Amygdala (tissue), 56 donors: ENCODE measurements around the gene RYR2.

Experiments used
- DNase-seq, 56 donors: peaks; one replicate each; lab custom pipeline; 2025; lab: John Stamatoyannopoulos, UW

RYR2 gene

GRCh38 chr1:237692255-237692654 is 650.3 kb downstream of the RYR2 start:
- no peak for DNase-seq

- no peak for DNase-seq
Observed at GRCh38 chr1:237695878-237696277, 653.9 kb downstream of the RYR2 start.

- DNase-seq: no peak
Observed at GRCh38 chr1:237700181-237700580, 658.2 kb downstream of the RYR2 start.

DNA sequence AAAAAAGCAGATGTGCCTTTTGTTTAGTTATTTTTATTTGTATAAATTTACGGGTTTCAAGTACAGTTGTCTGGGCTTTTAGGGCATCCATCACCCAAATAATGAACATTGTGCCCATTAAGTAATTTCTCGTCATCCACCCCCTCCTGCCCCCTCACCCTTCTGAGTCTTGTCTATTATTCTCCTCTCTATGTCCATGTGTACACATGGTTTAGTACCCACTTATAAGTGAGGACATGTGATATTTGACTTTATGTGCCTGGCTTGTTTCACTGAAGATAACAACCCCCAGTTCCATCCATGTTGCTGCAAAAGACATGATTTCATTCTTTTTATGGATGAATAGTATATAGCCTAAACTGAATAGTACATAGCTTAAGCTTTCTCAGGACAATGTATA is 659.5 kb downstream of the RYR2 start:
- no peak for DNase-seq

- no peak for DNase-seq
Observed at GRCh38 chr1:237702161-237702560, 660.2 kb downstream of the RYR2 start.

- DNase-seq: no peak
Observed at GRCh38 chr1:237705462-237705861, 663.5 kb downstream of the RYR2 start.

- no peak for DNase-seq
Observed at GRCh38 chr1:237709355-237709754, 667.4 kb downstream of the RYR2 start.

- DNase-seq: no peak
Observed at GRCh38 chr1:237711281-237711680, 669.3 kb downstream of the RYR2 start.

GRCh38 chr1:237712082-237712481 is 670.1 kb downstream of the RYR2 start:
- DNase-seq: no peak

DNA sequence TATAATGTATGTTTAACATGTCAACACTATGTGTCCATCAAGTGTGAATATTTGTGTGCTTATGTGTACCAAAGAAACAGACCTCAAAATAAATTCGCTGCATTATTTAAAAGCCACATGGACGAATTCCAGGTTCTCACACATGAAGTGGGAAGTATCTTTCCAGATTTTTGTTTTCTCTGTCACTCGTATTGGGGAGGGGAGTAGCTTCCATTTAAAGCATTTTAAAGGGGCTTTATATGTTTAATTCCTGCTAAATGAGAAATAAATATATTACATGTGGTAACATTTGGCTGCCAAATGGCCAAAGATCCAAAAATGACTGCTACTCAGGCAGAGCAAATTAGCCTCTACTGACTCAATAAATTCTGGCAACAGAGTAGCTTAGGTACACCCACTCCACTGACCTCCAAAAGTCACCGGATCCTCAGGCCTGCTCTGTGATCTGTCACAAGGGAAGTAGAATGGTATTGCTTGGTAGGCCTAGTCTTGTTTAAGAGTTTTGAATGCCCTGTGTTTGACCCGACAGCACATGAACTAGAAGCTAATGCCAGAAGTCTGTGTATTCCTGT is 670.7 kb downstream of the RYR2 start:
- no peak for DNase-seq

DNA sequence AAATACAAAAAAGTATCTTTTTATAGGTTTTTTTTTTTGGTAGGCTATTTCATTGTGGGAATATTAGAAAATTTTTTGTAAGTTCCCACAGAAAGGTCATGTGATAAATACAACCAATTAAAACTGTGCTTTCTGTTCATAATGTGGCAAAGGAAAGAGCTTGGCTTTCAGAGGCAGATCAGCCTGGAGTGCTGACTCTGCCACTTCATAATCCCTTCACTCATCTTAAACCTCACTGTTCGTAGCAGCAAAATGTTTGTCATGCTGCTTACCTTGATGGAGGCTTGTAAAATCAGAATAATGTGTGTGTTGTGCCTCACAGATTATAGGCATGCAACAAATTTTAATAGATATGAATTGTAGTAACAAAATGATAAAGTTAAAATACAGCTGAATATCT is 671.9 kb downstream of the RYR2 start:
- peak in 1 of 56 donors; percentile 2 for DNase-seq

- no peak for DNase-seq
Observed at GRCh38 chr1:237717106-237717505, 675.1 kb downstream of the RYR2 start.

DNA sequence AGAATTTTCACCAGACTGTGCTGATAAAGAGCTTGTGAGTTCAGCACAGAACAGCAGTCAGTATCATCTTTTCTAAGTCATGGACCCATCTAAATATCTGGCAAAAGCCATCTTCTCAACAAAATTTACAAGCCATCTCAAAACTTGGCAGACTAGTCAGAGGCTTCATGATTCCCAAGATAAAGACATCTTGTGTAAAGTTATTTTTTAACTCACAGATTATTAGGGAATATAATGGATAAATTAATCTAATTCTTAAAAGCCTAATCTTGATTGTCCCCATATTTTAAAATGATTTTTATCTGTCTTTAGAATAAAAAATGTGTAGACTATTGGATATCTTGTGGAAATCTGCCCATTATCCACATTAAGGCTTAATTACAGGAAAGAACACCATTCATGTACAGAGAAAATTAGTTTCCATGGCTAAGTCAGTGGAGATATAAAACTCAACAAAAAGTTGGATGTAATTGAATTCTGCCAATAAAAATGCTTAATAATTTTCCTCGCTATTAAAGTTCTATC is 688.9 kb downstream of the RYR2 start:
- DNase-seq: no peak

GRCh38 chr1:237732657-237733056 is 690.7 kb downstream of the RYR2 start:
- no peak for DNase-seq

DNA sequence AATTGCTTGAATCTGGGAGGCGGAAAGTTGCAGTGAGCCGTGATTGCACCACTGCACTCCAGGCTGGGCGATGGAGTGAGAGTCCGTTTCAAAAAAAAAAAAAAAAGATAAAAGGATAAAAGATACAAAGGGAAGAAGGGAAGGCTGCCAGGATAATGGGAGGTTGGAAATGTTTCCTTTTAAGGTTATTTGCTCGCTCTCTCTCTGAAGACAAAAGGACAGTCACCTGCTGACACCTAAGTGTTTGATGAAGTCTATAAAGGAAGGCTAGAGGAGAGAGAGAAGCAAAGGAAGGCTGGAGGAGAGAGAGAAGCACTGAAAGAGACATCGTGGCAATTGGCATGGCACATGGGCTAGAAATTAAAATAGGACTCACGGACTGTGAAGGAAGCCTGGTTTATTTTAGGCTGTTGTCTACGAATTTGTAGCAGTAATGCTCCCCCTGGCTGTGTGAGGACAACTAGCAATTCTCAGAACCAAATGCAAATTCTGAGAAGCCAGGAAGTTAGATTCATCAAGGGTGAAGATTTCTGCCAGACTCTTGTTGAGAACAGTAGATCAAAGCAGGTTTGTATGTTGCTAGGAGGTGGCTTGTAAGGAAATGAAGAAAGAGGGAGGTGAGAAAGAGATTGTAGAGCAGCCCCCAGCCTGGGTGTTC is 694.5 kb downstream of the RYR2 start:
- peak in 1 of 56 donors; percentile 4 for DNase-seq

GRCh38 chr1:237737448-237737847 is 695.5 kb downstream of the RYR2 start:
- no peak for DNase-seq

DNA sequence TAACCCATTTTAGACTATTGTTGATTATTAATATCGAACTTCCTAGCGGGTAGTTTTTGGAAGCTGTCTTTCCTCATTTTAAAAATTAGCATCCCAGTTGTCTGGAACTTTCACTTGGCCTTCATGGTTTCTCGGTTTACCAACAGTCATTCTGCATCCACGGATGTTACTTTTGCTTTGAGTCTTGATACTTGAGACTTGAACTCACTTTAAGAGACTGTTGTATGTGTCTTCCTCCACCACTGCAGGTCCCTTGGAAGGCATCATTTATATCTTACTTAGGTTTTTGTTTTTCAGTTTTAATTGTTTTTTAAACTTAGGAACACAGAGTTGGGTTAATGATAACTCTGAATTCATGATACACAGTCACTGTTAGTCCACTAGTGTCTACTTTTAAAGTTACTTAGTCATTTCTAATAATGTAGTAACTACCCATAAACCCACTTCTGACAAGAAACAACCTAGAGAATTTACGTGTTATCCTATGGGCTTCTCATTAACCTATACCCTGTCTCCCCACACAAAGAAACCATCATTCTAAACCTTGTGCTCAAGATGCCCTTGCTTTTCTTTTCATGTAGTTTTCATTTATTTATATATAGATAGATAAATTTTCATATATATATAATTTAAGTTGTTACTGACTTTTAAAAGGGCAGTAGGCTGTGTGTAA is 696.1 kb downstream of the RYR2 start:
- no peak for DNase-seq

DNA sequence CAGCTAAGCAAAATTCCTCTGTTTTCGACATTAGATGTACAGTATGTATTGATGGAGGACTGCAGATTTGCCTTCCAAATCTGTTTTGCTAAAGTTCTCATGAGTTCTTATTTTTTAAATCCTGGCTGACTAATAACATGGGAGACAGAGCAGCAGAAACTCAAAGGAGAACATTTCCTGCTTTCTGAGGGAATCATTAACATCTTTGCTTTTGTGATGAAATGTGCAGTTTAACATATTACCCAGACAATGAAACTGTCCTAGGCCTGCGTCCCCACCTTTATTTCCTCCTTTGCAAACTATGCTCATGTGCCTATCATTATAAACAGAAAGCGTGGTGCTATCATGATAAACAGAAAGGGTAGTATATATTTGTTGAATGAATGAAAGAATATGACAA is 698.9 kb downstream of the RYR2 start:
- no peak for DNase-seq

DNA sequence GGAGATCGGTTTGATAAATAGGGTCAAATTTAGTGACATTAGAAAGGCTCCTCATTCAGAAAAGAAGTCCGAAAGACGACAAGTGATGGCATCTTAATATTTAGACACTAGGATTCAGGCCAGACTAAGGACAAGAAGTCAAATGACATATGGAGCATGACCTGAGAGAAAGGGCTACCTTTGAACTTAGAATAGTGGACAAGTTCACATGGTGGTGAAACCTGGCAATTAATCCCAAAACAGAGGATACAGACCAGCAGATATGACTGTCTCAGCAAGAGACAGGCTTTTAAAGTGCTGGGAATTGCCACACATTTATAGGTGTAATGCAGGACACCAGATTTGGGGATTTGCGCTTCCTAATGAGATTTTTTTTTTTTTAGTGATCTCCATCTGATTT is 703.6 kb downstream of the RYR2 start:
- no peak for DNase-seq

DNA sequence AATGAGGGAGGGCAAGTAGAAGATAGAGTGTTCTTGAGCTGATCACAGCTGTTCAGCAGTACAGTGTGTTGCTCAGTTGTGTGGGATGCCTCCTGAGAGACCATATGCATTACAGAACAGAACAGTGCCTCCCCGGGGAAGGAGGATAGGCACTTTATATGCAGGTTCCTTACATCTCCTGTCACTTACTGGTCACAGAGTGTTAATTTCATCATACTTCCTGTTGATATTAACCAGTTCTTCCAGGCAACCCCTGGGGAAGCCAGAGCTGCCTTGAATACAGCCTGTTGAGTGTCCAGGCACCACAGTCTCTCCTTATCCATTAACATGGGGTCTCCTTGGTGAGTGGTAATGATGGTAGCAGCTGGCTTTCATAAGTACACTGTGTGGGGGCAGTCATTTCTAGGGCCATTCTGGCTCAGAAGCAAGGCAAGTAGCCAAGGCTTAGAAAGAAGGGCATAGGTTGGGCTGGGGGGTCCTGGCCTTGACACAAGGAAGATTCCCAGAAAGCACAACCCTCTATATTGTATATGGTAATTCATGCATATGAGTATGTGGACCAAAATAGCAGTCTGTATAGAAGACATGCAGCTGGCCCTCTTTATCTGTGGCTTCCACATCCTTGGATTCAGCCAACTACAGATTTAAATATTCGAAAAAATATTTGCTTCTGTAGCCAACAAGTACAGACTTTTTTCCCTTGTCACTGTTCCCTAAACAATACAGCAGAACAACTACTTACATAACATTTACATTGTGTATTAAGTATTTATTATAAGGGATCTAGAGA is 706.4 kb downstream of the RYR2 start:
- no peak for DNase-seq

DNA sequence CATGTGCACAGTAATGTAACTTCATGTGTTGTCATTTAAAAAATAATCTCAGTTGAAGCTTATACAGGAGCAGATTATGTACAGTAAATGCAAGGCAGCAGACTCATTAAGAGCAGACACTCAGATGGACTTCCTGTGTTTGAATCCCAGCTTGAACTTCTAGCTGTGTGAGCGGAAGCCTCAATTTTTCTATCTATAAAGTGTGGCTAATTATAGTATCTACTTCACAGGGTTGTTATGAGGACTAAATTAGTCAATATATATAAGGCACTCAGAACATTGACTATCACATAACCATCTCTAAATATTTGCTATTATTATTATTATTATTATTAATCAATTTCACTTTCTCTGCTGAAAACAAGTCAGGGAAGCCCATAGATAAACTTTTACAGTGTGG is 707.1 kb downstream of the RYR2 start:
- DNase-seq: no peak
